Brain pericyte (primary cell): ENCODE measurements around the gene CHD6.

ENCODE experiments used
- DNase-seq: peaks from one replicate; pipeline ENCODE4 v3.0.0-alpha.2; 2012; ENCODE audit warnings: low read depth, low spot score

Gene CHD6

GRCh38 chr20:41432746-41433145, 185.4 kb downstream of the CHD6 start:
- DNase-seq, result no peak

GRCh38 chr20:41428285-41428684, 189.9 kb downstream of the CHD6 start:
- DNase-seq, result no peak

- no peak for DNase-seq
These were observed 190.3 kb downstream of the CHD6 start for GRCh38 chr20:41427833-41428232.

GRCh38 chr20:41426976-41427375, 191.2 kb downstream of the CHD6 start:
- DNase-seq, result no peak

GRCh38 chr20:41426086-41426830, 191.9 kb downstream of the CHD6 start:
- no peak for DNase-seq

GRCh38 chr20:41425180-41425884, 192.8 kb downstream of the CHD6 start:
- DNase-seq, result no peak

GRCh38 chr20:41424546-41424945, 193.6 kb downstream of the CHD6 start:
- no peak for DNase-seq

- DNase-seq, result no peak
These were observed 194.2 kb downstream of the CHD6 start for GRCh38 chr20:41424011-41424410.

- DNase-seq, result no peak
These were observed 195.2 kb downstream of the CHD6 start for GRCh38 chr20:41422953-41423352.

GRCh38 chr20:41418739-41419293, 199.4 kb downstream of the CHD6 start:
- no peak for DNase-seq

GRCh38 chr20:41418031-41418430, 200.1 kb downstream of the CHD6 start:
- no peak for DNase-seq

- DNase-seq, result no peak
These were observed 203.0 kb downstream of the CHD6 start for GRCh38 chr20:41415191-41415590.

GRCh38 chr20:41413169-41413568, 205.0 kb downstream of the CHD6 start:
- DNase-seq, result no peak

GRCh38 chr20:41412324-41413120, 205.7 kb downstream of the CHD6 start:
- no peak for DNase-seq

- DNase-seq, result no peak
These were observed 206.8 kb downstream of the CHD6 start for GRCh38 chr20:41411391-41411847.

- DNase-seq, result no peak
These were observed 209.2 kb downstream of the CHD6 start for GRCh38 chr20:41408986-41409385.

GRCh38 chr20:41408156-41408794, 209.9 kb downstream of the CHD6 start:
- no peak for DNase-seq

- no peak for DNase-seq
These were observed 210.6 kb downstream of the CHD6 start for GRCh38 chr20:41407607-41408006.

- no peak for DNase-seq
These were observed 211.2 kb downstream of the CHD6 start for GRCh38 chr20:41406896-41407444.

GRCh38 chr20:41406353-41406752, 211.8 kb downstream of the CHD6 start:
- no peak for DNase-seq

- DNase-seq, result no peak
These were observed 212.7 kb downstream of the CHD6 start for GRCh38 chr20:41405436-41405835.
